OCI-LY7 (cell line): ENCODE data around the gene SPPL2B. TPM values are rescaled to one million over a fixed set of nuclear protein-coding genes. Genes with fewer than 3 reads are reported as not detected.

Experiments used
- BruUV-seq: library from RNA; stranded (reverse); fragments of 400-500 nt; replicated peaks from 2 replicates; lab custom pipeline; 2021; lab: Mats Ljungman, UMichigan
- CTCF ChIA-PET: fragments of 300-600 bp; sonication (Branson Sonifier 250); formaldehyde crosslinking; loops from one replicate; lab custom pipeline; 2022; ENCODE audit warnings: antibody characterized with exemption; ENCODE audit not compliant: unreplicated experiment; lab: Charles Lee
- POLR2A ChIA-PET: fragments of 300-600 bp; sonication (Branson Sonifier 250); formaldehyde crosslinking; loops from one replicate; lab custom pipeline; 2022; ENCODE audit warnings: antibody characterized with exemption; lab: Charles Lee
- DNase-seq: peaks from one replicate; pipeline ENCODE4 v3.0.0-alpha.2; 2015; ENCODE audit warnings: low spot score
- H2AFZ ChIP-seq: fragments of 200-600 bp; sonication (generic), shearing (Covaris generic); 2 replicates; pipeline ENCODE4 v1.6.1; 2014; ENCODE audit warnings: mild to moderate bottlenecking, antibody characterized with exemption, low read length, moderate library complexity
- H3K27ac ChIP-seq: fragments of 200-600 bp; sonication (generic); 2 replicates; pipeline ENCODE4 v1.5.1; 2014; ENCODE audit warnings: mixed run types, low read depth, mild to moderate bottlenecking, moderate library complexity, low read length, inconsistent platforms; ENCODE audit not compliant: poor library complexity, severe bottlenecking
- H3K36me3 ChIP-seq: fragments of 200-600 bp; sonication (generic); 2 replicates; pipeline ENCODE4 v1.6.1; 2014; ENCODE audit warnings: mild to moderate bottlenecking, antibody characterized with exemption, low read length, moderate library complexity, mixed read lengths; ENCODE audit not compliant: insufficient read depth
- H3K4me1 ChIP-seq: fragments of 200-600 bp; sonication (generic); 2 replicates; pipeline ENCODE4 v1.5.1; 2014; ENCODE audit warnings: mild to moderate bottlenecking, low read length; ENCODE audit not compliant: insufficient read depth, poor library complexity, severe bottlenecking
- H3K4me2 ChIP-seq: fragments of 200-600 bp; sonication (generic); 2 replicates; pipeline ENCODE4 v1.6.1; 2014; ENCODE audit warnings: mild to moderate bottlenecking, low read length
- H3K4me3 ChIP-seq: fragments of 200-600 bp; sonication (generic); 2 replicates; pipeline ENCODE4 v1.5.1; 2014; ENCODE audit warnings: mild to moderate bottlenecking, low read depth, low read length; ENCODE audit not compliant: poor library complexity, severe bottlenecking
- H3K79me2 ChIP-seq: fragments of 200-600 bp; sonication (generic); 2 replicates; pipeline ENCODE4 v1.6.1; 2016; ENCODE audit warnings: low read depth, mild to moderate bottlenecking, low read length, moderate library complexity, mixed read lengths; ENCODE audit not compliant: insufficient read depth
- H3K9me2 ChIP-seq: fragments of 200-600 bp; sonication (generic); 2 replicates; pipeline ENCODE4 v1.6.1; 2016; ENCODE audit warnings: mild to moderate bottlenecking, low read length, mixed read lengths; ENCODE audit not compliant: insufficient read depth
- H3K9me3 ChIP-seq: fragments of 200-600 bp; sonication (generic); 2 replicates; pipeline ENCODE4 v1.6.1; 2014; ENCODE audit warnings: mild to moderate bottlenecking, mixed run types, low read length, mixed read lengths
- H4K20me1 ChIP-seq: fragments of 200-600 bp; sonication (generic); 2 replicates; pipeline ENCODE4 v1.6.1; 2014; ENCODE audit warnings: mild to moderate bottlenecking, antibody characterized with exemption, low read length, moderate library complexity, mixed read lengths; ENCODE audit not compliant: insufficient read depth
- EZH2phosphoT487 ChIP-seq: fragments of 200-600 bp; sonication (generic); IDR thresholded peaks from 2 replicates; pipeline ENCODE4 v1.6.1; 2018; ENCODE audit warnings: low read depth, borderline replicate concordance, mild to moderate bottlenecking, mixed run types, antibody characterized with exemption, low read length, moderate library complexity, mixed read lengths
- intact Hi-C: fragments of 100-400 bp; cut with micrococcal nuclease; formaldehyde crosslinking; loops from one replicate; pipeline ENCODE4 v1.10.0; 2022; ENCODE audit not compliant: unreplicated experiment
- total RNA-seq, 2 experiments: library from RNA; depleted of rRNA in 1 of 2; stranded (reverse); fragments of >200 nt in 1 of 2; shearing (Covaris generic) in 1 of 2; gene quantifications; 2 replicates each; pipeline ENCODE4 v1.2.3, GENCODE V29; 2014 to 2022
- TF ChIP-seq, protein P1 (sequence below): fragments of 200-600 bp; sonication (generic); conservative IDR thresholded peaks from 2 replicates; pipeline ENCODE4 v1.5.1; 2014; ENCODE audit warnings: mild to moderate bottlenecking, antibody characterized with exemption, low read length, moderate library complexity, mixed read lengths

Gene SPPL2B
- total RNA-seq, 2 experiments from 2014 or later, result 106 to 191 TPM

DNA sequence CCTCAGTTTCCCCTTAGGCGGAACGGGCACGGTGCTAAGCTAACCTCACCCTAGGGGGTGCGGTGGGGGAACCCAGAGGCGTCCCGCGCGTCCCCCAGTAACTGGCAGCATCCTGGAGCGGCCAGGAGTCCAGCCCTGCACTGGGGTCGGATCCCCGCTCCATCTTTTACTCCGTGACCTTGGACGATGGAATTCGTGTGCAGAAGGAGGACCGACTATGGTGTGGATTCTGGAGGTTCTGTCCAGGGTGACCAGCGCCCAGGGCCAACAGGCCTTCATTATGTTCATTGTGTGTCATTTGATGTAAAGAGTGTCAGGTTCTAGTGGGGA, 630 bp downstream of the SPPL2B start:
- peak overlapping the region; percentile 70 for H3K27ac ChIP-seq
- peaks cover 71% of the 10 kb centered on the region for H3K4me1 ChIP-seq
- peak overlapping the region; percentile 89 for H3K4me3 ChIP-seq
- ChIA-PET CTCF (no interaction called here), POLR2A (no interaction called here)
- no TSS peak for BruUV-seq
- peaks cover 5% of the 10 kb centered on the region; the same call in 1 of the 2 replicates for H3K9me3 ChIP-seq
- H3K9me2 ChIP-seq, result no peaks in the 10 kb centered on the region
- H3K4me2 ChIP-seq, result peak overlapping the region; percentile 95
- TF ChIP-seq, protein P1, sequence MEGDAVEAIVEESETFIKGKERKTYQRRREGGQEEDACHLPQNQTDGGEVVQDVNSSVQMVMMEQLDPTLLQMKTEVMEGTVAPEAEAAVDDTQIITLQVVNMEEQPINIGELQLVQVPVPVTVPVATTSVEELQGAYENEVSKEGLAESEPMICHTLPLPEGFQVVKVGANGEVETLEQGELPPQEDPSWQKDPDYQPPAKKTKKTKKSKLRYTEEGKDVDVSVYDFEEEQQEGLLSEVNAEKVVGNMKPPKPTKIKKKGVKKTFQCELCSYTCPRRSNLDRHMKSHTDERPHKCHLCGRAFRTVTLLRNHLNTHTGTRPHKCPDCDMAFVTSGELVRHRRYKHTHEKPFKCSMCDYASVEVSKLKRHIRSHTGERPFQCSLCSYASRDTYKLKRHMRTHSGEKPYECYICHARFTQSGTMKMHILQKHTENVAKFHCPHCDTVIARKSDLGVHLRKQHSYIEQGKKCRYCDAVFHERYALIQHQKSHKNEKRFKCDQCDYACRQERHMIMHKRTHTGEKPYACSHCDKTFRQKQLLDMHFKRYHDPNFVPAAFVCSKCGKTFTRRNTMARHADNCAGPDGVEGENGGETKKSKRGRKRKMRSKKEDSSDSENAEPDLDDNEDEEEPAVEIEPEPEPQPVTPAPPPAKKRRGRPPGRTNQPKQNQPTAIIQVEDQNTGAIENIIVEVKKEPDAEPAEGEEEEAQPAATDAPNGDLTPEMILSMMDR, result no peak
- TF ChIP-seq EZH2phosphoT487, result no peak
- H3K79me2 ChIP-seq, result peaks cover 74% of the 10 kb centered on the region
- DNase-seq, result no peak
- intact Hi-C loops, result loop anchor here (2.0 kb wide), 2 partner anchors 56 to 62 kb away; no protein-coding TSS in a partner anchor
- peaks cover 40% of the 10 kb centered on the region for H3K36me3 ChIP-seq
- no peaks in the 10 kb centered on the region; the same call in 1 of the 2 replicates for H4K20me1 ChIP-seq
- H2AFZ ChIP-seq, result no peak overlapping the region

DNA sequence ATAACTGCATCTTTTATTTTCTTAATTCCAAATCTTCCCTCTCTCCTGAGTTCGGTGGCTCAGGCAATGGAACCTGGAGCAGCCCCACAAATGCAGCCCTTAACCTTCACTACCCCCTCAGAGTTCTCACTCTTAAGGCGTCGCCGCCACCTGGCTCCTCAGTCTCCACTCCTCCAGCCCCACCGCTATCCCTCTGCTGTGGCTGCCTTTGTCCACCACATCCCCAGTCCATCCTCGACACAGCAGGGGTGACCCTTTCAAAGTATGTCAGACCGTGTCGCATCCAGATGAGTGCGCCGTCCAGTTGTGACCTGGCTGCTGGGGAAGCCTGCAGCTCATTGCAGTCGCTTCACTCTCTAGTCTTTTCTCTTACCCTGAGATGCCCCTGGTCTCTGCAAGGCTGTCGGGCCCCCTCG, 1.0 kb downstream of the SPPL2B start:
- H3K79me2 ChIP-seq, result peaks cover 78% of the 10 kb centered on the region
- no peak for TF ChIP-seq EZH2phosphoT487
- TF ChIP-seq, protein P1, result 0 out of 2 replicates have a peak, but pooled peaks have one; percentile 19
- peaks cover 72% of the 10 kb centered on the region for H3K4me1 ChIP-seq
- H3K27ac ChIP-seq, result peak overlapping the region; percentile 70
- no peaks in the 10 kb centered on the region for H3K9me2 ChIP-seq
- CTCF ChIA-PET, result no interaction called here
- peak; percentile 26 for DNase-seq
- H3K9me3 ChIP-seq, result peaks cover 5% of the 10 kb centered on the region; the same call in 1 of the 2 replicates
- peaks cover 40% of the 10 kb centered on the region for H3K36me3 ChIP-seq
- H3K4me2 ChIP-seq, result peak overlapping the region; percentile 95
- POLR2A ChIA-PET, result interaction anchor here (0.7 kb wide), 1 partner anchor 638 kb away, joined by 3 read pairs; no protein-coding TSS in a partner anchor
- intact Hi-C loops, result loop anchor here (2.0 kb wide), 2 partner anchors 57 to 61 kb away; no protein-coding TSS in a partner anchor
- BruUV-seq, result TSS peak; percentile 69
- no peaks in the 10 kb centered on the region; the same call in 1 of the 2 replicates for H4K20me1 ChIP-seq
- H2AFZ ChIP-seq, result no peak overlapping the region
- peak overlapping the region; percentile 89 for H3K4me3 ChIP-seq

DNA sequence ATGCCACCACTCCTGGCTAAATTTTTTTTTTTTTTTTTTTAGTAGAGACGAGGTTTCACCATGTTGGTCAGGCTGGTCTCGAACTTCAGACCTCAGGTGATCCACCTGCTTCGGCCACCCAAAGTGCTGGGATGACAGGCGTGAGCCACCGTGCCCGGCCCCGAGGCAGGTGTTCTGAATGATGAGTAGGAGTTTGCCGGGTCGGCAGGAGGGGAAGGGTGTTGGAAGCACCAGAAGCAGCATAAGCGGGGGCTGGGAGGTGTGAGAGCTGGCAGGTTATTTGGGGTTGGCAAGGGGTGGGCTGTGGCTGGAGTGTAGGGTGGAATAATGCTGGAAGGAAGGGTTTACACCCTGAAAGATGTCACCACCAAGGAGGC, 1.8 kb downstream of the SPPL2B start:
- Histone ChIP-seq H3K27ac (no peak overlapping the region), H2AFZ (no peak overlapping the region), H3K4me2 (peak overlapping the region; percentile 95), H3K4me1 (peaks cover 71% of the 10 kb centered on the region), H3K9me3 (peaks cover 5% of the 10 kb centered on the region; the same call in 1 of the 2 replicates), H3K9me2 (no peaks in the 10 kb centered on the region), H3K79me2 (peaks cover 79% of the 10 kb centered on the region), H3K36me3 (peaks cover 39% of the 10 kb centered on the region), H3K4me3 (peak overlapping the region; percentile 6), H4K20me1 (no peaks in the 10 kb centered on the region; the same call in 1 of the 2 replicates)
- intact Hi-C loops, result loop anchor here (5.0 kb wide), 1 partner anchor 297 kb away; no protein-coding TSS in a partner anchor
- TF ChIP-seq, protein P1, result no peak
- TF ChIP-seq EZH2phosphoT487, result no peak
- CTCF ChIA-PET, result no interaction called here
- DNase-seq, result no peak
- BruUV-seq, result no TSS peak
- POLR2A ChIA-PET, result no interaction called here
